Astrocyte of the cerebellum (primary cell): ENCODE results near the gene USP31.

Experiments
- DNase-seq: peaks from one replicate; pipeline ENCODE4 v3.0.0-alpha.2; 2011; ENCODE audit warnings: low read depth
- H3K4me3 ChIP-seq: 2 replicates; pipeline ENCODE4 v1.5.1; 2011; ENCODE audit warnings: mild to moderate bottlenecking, low read depth, low read length, moderate library complexity
- in situ Hi-C: cut with HindIII; loops from 2 replicates; pipeline ENCODE4 v1.10.0; 2017; ENCODE audit warnings: low sequenced_read_pairs
- TF ChIP-seq, protein P1 (sequence below): IDR thresholded peaks from 2 replicates; pipeline ENCODE4 v1.5.1; 2012; ENCODE audit warnings: low read length, low read depth, moderate library complexity, mild to moderate bottlenecking; ENCODE audit errors: missing control alignments

The USP31 gene

DNA sequence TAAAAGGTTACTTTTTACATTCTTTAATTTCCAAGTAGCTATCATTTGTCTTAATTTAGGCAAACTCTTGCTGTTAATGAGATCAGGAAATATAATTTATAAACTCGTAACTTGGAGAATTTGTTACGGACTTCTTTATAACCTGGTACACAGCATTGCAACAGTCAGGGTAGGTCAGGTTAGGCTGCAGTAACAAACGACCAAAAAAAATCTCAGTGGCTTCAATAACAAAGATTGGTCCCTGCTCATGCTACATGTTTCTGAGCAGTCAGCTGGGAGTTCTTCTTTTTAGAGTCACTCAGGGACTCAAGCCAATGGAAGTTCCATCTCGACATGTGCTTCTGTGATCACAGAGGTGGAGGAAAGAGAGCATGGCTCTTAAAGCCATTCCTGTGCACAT is 110.1 kb downstream of the USP31 start:
- H3K4me3 ChIP-seq = no peak overlapping the region
- TF ChIP-seq, protein P1, sequence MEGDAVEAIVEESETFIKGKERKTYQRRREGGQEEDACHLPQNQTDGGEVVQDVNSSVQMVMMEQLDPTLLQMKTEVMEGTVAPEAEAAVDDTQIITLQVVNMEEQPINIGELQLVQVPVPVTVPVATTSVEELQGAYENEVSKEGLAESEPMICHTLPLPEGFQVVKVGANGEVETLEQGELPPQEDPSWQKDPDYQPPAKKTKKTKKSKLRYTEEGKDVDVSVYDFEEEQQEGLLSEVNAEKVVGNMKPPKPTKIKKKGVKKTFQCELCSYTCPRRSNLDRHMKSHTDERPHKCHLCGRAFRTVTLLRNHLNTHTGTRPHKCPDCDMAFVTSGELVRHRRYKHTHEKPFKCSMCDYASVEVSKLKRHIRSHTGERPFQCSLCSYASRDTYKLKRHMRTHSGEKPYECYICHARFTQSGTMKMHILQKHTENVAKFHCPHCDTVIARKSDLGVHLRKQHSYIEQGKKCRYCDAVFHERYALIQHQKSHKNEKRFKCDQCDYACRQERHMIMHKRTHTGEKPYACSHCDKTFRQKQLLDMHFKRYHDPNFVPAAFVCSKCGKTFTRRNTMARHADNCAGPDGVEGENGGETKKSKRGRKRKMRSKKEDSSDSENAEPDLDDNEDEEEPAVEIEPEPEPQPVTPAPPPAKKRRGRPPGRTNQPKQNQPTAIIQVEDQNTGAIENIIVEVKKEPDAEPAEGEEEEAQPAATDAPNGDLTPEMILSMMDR = no peak
- no peak for DNase-seq
- in situ Hi-C loops = no loop called here

DNA sequence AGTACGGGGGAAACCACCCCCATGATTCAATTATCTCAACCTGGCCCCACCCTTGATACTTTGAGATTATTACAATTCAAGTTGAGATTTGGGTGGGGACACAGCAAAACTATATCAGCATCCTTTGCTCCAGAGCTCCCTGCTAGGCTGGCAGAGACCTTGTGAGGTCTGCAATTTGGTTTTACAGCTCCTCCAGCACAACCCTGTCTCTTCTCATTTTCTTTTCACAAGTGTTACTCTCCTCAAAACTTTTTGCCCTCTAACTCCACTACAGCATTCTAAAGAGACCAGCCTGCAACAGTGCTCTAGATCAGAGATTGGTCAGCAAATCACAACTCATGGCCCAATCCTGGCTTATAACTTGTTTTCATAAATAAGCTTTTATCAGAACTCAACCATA is 114.0 kb downstream of the USP31 start:
- in situ Hi-C loops = no loop called here

DNA sequence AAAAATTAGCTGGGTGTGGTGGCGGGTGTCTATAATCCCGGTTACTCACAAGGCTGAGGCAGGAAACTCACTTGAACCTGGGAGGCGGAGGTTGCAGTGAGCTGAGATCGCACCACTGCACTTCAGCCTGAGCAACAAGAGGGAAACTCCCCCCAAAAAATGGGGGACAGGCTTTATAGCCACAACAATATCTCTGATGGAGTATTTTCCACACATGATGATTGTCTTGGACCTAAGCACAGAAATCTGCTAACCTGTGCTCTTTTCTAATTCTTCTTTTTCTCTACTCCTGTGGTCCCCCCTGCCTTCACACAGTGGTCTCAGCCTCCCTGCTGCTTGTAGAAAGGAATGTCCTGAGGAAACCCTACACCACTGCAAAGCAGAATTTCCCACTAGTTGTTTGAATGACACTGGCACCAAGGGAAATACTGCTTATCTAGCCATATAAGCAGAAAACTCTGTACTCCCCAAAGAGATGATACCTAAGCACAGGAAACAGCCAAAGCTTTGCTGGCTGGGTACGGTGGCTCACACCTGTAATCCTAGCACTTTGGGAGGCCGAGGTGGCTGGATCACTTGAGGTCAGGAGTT is 117.6 kb downstream of the USP31 start:
- no peak for DNase-seq
- TF ChIP-seq, protein P1 = no peak
- H3K4me3 ChIP-seq = no peak overlapping the region
- in situ Hi-C loops = no loop called here

More for the DNA sequence above, 114.0 kb downstream of the USP31 start:
- H3K4me3 ChIP-seq = no peak overlapping the region
- no peak for DNase-seq
- TF ChIP-seq, protein P1 = no peak

DNA sequence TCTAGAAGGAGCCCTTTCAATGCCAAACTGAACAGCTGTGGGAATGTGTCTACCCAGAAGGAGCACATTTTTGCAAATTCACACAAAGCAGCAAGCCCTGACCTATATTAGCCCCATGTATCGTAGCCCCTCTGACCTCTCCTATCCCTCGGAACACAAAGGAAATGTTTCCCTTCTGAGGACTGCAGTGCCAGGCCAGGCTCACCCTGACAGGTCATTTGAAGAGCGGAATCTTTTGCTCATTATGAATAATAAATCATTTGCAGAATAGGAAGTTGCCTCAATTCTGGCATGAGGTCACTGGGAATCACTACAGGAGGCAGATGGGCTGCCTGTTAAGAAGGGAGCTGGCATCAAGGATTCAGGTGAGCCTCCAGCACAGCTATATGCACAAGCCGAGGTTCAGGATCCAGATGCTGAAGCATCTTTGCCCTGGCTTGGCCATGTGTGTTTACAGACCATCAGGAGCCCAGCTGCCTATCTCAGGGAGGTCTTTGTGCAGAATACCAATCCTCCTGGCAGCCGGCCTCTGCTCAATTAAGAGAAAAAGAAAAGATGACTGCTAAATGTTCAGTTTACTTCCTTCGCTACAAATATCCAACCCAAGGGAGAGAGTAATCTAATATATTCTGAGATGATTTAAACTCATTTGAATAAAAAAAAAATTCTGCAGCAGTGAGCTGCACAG is 119.4 kb downstream of the USP31 start:
- in situ Hi-C loops = no loop called here
- H3K4me3 ChIP-seq = no peak overlapping the region
- no peak for DNase-seq
- TF ChIP-seq, protein P1 = no peak

DNA sequence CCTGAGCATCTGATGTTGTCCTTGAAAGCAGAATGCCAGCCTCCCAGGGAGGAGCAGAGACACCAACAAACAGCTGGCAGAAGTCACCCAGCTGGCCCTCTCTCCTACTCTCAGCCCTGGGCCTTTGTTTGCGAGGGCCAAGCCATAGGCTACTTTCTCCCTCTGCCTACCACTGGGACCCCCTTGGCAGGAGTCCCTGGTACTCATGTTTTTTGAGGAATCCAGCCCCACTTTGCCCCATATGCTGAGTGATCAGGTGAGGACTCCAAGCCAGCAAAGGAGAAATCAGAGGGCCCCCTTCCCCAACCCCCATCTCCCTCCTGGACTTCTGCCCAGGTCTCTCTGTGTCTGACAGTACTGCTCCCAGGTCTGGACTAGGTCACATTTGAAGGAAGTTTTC is 121.9 kb downstream of the USP31 start:
- in situ Hi-C loops = no loop called here
- no peak overlapping the region for H3K4me3 ChIP-seq
- no peak for DNase-seq
- TF ChIP-seq, protein P1 = no peak

DNA sequence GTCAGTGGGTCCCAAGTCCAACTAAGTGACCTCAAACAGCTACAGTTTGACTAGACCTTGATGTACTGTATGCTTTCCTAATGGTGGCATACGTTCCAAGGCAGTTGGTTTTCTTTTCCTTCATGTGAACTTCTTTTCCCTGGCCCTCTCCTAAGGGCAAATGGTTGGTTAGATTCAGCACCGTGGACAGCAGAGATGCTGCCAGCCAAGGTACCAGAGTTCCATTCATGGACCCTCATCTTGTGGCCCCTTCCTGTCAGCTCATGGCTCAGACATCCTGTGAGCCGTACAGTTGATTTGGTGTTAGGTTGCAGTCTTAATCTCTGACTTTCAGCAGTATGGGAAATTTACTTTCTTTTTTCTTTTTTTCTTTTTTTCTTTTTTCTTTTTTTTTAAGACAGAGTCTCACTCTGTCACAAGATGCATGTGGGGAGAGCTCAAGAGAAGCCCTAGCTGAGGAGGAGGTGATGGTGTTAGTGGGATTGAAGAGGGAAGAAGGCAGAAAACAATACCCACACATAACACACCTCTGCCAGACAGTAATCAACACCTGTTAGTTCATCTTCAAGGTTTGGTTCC is 122.4 kb downstream of the USP31 start:
- H3K4me3 ChIP-seq = no peak overlapping the region
- TF ChIP-seq, protein P1 = no peak
- no peak for DNase-seq
- in situ Hi-C loops = no loop called here
